HEK293 (cell line): ENCODE results near the gene MAN1C1.
A peak's percentile ranks its signal among the peaks of the same experiment; 100 is the strongest.

Experiments used
- CTCF ChIA-PET: fragments of 350-600 bp; formaldehyde crosslinking; extraction: SDS; loops from one replicate; lab custom pipeline; 2021; ENCODE audit warnings: antibody characterized with exemption; lab: Yijun Ruan, JAX
- POLR2A ChIA-PET: fragments of 300-600 bp; formaldehyde crosslinking; extraction: SDS; loops from one replicate; lab custom pipeline; 2020; ENCODE audit warnings: antibody characterized with exemption, inconsistent platforms; lab: Yijun Ruan, JAX
- H3K27ac ChIP-seq: fragments of 200-500 bp; sonication (Bioruptor generic); 2 replicates; pipeline ENCODE4 v1.5.1; 2014; ENCODE audit warnings: low read depth, low read length, control low read depth, inconsistent platforms; ENCODE audit errors: extremely low read depth
- H3K36me3 ChIP-seq, 2 experiments: fragments of 200-500 bp in 1 of 2; sonication (Bioruptor generic) in 1 of 2; 1 replicate in 1 of 2; 2 replicates in 1 of 2; pipeline ENCODE4 v1.5.1; 2014 to 2017; ENCODE audit warnings: inconsistent platforms in 2 of 2, low read length in 2 of 2; ENCODE audit not compliant: control insufficient read depth in 2 of 2, insufficient read depth in 1 of 2
- H3K4me1 ChIP-seq: fragments of 200-500 bp; sonication (Bioruptor generic); 2 replicates; pipeline ENCODE4 v1.5.1; 2014; ENCODE audit warnings: mild to moderate bottlenecking, low read length, inconsistent platforms; ENCODE audit not compliant: control insufficient read depth, insufficient read depth
- H3K4me3 ChIP-seq: 2 replicates; pipeline ENCODE4 v1.5.1; 2011; ENCODE audit warnings: low read depth, mild to moderate bottlenecking, control low read depth, low read length, moderate library complexity
- H3K9me3 ChIP-seq: fragments of 200-500 bp; sonication (Bioruptor generic); 2 replicates; pipeline ENCODE4 v1.5.1; 2014; ENCODE audit warnings: low read depth, low read length, inconsistent platforms; ENCODE audit not compliant: control insufficient read depth, insufficient read depth
- FEZF1 ChIP-seq: fragments of 450-650 bp; formaldehyde crosslinking; IDR thresholded peaks from 2 replicates; pipeline ENCODE4 v1.5.1; 2016; ENCODE audit warnings: missing biosample characterization, missing genetic modification characterization
- PRDM1 ChIP-seq: fragments of 450-650 bp; formaldehyde crosslinking; IDR thresholded peaks from 2 replicates; pipeline ENCODE4; 2016; ENCODE audit warnings: missing biosample characterization, missing genetic modification characterization
- SCRT1 ChIP-seq: fragments of 450-650 bp; formaldehyde crosslinking; IDR thresholded peaks from 2 replicates; pipeline ENCODE4 v1.5.1; 2016; ENCODE audit warnings: missing biosample characterization, missing genetic modification characterization, borderline replicate concordance
- TSHZ1 ChIP-seq: fragments of 450-650 bp; formaldehyde crosslinking; IDR thresholded peaks from 2 replicates; pipeline ENCODE4 v1.5.1; 2016; ENCODE audit warnings: missing biosample characterization, missing genetic modification characterization, borderline replicate concordance
- ZBTB8A ChIP-seq: fragments of 450-650 bp; formaldehyde crosslinking; IDR thresholded peaks from 2 replicates; pipeline ENCODE4 v1.5.1; 2016; ENCODE audit warnings: missing biosample characterization, missing genetic modification characterization
- ZNF121 ChIP-seq: fragments of 450-650 bp; formaldehyde crosslinking; IDR thresholded peaks from 2 replicates; pipeline ENCODE4 v1.5.1; 2016; ENCODE audit warnings: missing biosample characterization, missing genetic modification characterization
- ZNF146 ChIP-seq: fragments of 450-650 bp; formaldehyde crosslinking; IDR thresholded peaks from 2 replicates; pipeline ENCODE4 v1.5.1; 2016; ENCODE audit warnings: missing biosample characterization, missing genetic modification characterization
- ZNF366 ChIP-seq: fragments of 450-650 bp; formaldehyde crosslinking; conservative IDR thresholded peaks from 2 replicates; pipeline ENCODE4 v1.5.1; 2016; ENCODE audit warnings: missing biosample characterization, missing genetic modification characterization
- ZNF544 ChIP-seq: fragments of 450-650 bp; formaldehyde crosslinking; IDR thresholded peaks from 2 replicates; pipeline ENCODE4 v1.5.0; 2017; ENCODE audit warnings: missing biosample characterization, missing genetic modification characterization

MAN1C1 gene

GRCh38 chr1:25676488-25676887 is 59.9 kb downstream of the MAN1C1 start (continued):
- TF ChIP-seq TSHZ1 (tag by site-specific recombination): peak; percentile 48; the same call in 1 of the 2 replicates

GRCh38 chr1:25677193-25677773 is 60.7 kb downstream of the MAN1C1 start:
- CTCF ChIA-PET: interaction anchor here (0.6 to 1.6 kb wide), 4 partner anchors 10 to 68 kb away, joined by 3 to 5 read pairs (median 4); no protein-coding TSS in a partner anchor
- POLR2A ChIA-PET: no interaction called here
- H3K4me3 ChIP-seq: no peak overlapping the region
- H3K4me1 ChIP-seq: peaks cover 19% of the 10 kb centered on the region
- H3K27ac ChIP-seq: no peak overlapping the region
- no peaks in the 10 kb centered on the region for H3K9me3 ChIP-seq
- TF ChIP-seq ZNF121 (tag by site-specific recombination) (0 out of 2 replicates have a peak, but pooled peaks have one; percentile 33), ZBTB8A (tag by site-specific recombination) (no peak)
- TF ChIP-seq, all 188 proteins: peak for 1
- H3K36me3 ChIP-seq: no peaks in the 10 kb centered on the region

- Histone ChIP-seq H3K4me1 (peaks cover 19% of the 10 kb centered on the region), H3K36me3 (no peaks in the 10 kb centered on the region)
- CTCF ChIA-PET: no interaction called here
- POLR2A ChIA-PET: no interaction called here
- TF ChIP-seq ZBTB8A (tag by site-specific recombination): 0 out of 2 replicates have a peak, but pooled peaks have one; percentile 0
- no peak for TF ChIP-seq ZNF146 (tag by site-specific recombination)
- TF ChIP-seq, all 188 proteins: peak for 1
- Histone ChIP-seq H3K9me3 (no peaks in the 10 kb centered on the region), H3K27ac (no peak overlapping the region), H3K4me3 (no peak overlapping the region)
These were observed 62.6 kb downstream of the MAN1C1 start for GRCh38 chr1:25679171-25679570.

GRCh38 chr1:25680701-25681100 is 64.1 kb downstream of the MAN1C1 start:
- Histone ChIP-seq H3K4me1 (peaks cover 19% of the 10 kb centered on the region), H3K36me3 (no peaks in the 10 kb centered on the region), H3K9me3 (no peaks in the 10 kb centered on the region), H3K4me3 (no peak overlapping the region), H3K27ac (no peak overlapping the region)
- CTCF ChIA-PET: no interaction called here
- 0 out of 2 replicates have a peak, but pooled peaks have one; percentile 5 for TF ChIP-seq ZNF366 (tag by site-specific recombination)
- TF ChIP-seq PRDM1 (tag by site-specific recombination): no peak
- POLR2A ChIA-PET: no interaction called here

- ChIA-PET CTCF (interaction anchor here (0.6 to 1.3 kb wide), 3 partner anchors 10 to 370 kb away, joined by 3 to 4 read pairs (median 4); no protein-coding TSS in a partner anchor), POLR2A (no interaction called here)
- Histone ChIP-seq H3K4me1 (peaks cover 11% of the 10 kb centered on the region), H3K36me3 (no peaks in the 10 kb centered on the region), H3K27ac (no peak overlapping the region), H3K4me3 (no peak overlapping the region), H3K9me3 (no peaks in the 10 kb centered on the region)
- TF ChIP-seq ZNF544 (tag by site-specific recombination) (no peak), FEZF1 (tag by site-specific recombination) (peak; percentile 65), SCRT1 (tag by site-specific recombination) (0 out of 2 replicates have a peak, but pooled peaks have one; percentile 29)
These were observed 65.5 kb downstream of the MAN1C1 start for GRCh38 chr1:25682059-25682601.
